ENCODE data around the gene LRP8. TPM values are rescaled to one million over a fixed set of nuclear protein-coding genes. Genes with fewer than 3 reads are reported as not detected.

The LRP8 gene
- total and polyA plus RNA-seq, 2 experiments from 2014 or later = 27.8 to 71.1 TPM

- ATAC-seq = no peak
- no peaks in the 10 kb centered on the region; the same call in 2 of the 3 replicates for H3K9me3 Mint-ChIP-seq
- no peak overlapping the region for H3K4me3 ChIP-seq
- no peak overlapping the region for H3K4me2 ChIP-seq
- no peak overlapping the region for H3K4me3 Mint-ChIP-seq
- no peaks in the 10 kb centered on the region for H3K9me2 ChIP-seq (ENCODE audit: insufficient read depth)
- TF ChIP-seq CTCF (conservative IDR thresholded peaks at IDR 0.05; ENCODE audit: low read depth in 2 of 2) = no peak
- no peak overlapping the region for H3K27ac Mint-ChIP-seq
- H3K36me3 Mint-ChIP-seq (ENCODE audit: low read depth) = peaks cover 29% of the 10 kb centered on the region
- no peak overlapping the region for H2AFZ ChIP-seq
- H3K27me3 Mint-ChIP-seq (ENCODE audit: insufficient read depth, low read depth, poor library complexity) = peaks cover 29% of the 10 kb centered on the region
- no peaks in the 10 kb centered on the region for H3K27me3 ChIP-seq (ENCODE audit: insufficient read depth)
- H3K4me1 ChIP-seq (ENCODE audit: insufficient read depth) = no peaks in the 10 kb centered on the region; the same call in 1 of the 2 replicates
- no peaks in the 10 kb centered on the region for H3K36me3 ChIP-seq (ENCODE audit: insufficient read depth)
- H3K4me1 Mint-ChIP-seq = peaks cover 57% of the 10 kb centered on the region
- no peaks in the 10 kb centered on the region for H3F3A ChIP-seq (replicated peaks; ENCODE audit: low read depth)
- peaks cover 56% of the 10 kb centered on the region for H4K20me1 ChIP-seq (replicated peaks; ENCODE audit: insufficient read depth)
- no peak overlapping the region for H3K27ac ChIP-seq (ENCODE audit: low read depth)
- peaks cover 60% of the 10 kb centered on the region for H3K79me2 ChIP-seq (replicated peaks; ENCODE audit: insufficient read depth)
- no peak for DNase-seq (ENCODE audit: low spot score)
Observed at GRCh38 chr1:53294567-53294966, 33.3 kb downstream of the LRP8 start.

- no peaks in the 10 kb centered on the region for H3F3A ChIP-seq (replicated peaks; ENCODE audit: low read depth)
- H3K36me3 ChIP-seq (ENCODE audit: insufficient read depth) = no peaks in the 10 kb centered on the region
- H3K4me2 ChIP-seq = no peak overlapping the region
- Mint-ChIP-seq H3K27ac (no peak overlapping the region), H3K4me1 (peaks cover 59% of the 10 kb centered on the region), H3K9me3 (no peaks in the 10 kb centered on the region; the same call in 2 of the 3 replicates), H3K27me3 (ENCODE audit: insufficient read depth, low read depth, poor library complexity) (peaks cover 27% of the 10 kb centered on the region), H3K4me3 (no peak overlapping the region), H3K36me3 (ENCODE audit: low read depth) (peaks cover 33% of the 10 kb centered on the region)
- H4K20me1 ChIP-seq (replicated peaks; ENCODE audit: insufficient read depth) = peaks cover 56% of the 10 kb centered on the region
- ATAC-seq = no peak
- no peak overlapping the region for H2AFZ ChIP-seq
- no peaks in the 10 kb centered on the region for H3K9me2 ChIP-seq (ENCODE audit: insufficient read depth)
- DNase-seq (ENCODE audit: low spot score) = no peak
- H3K27me3 ChIP-seq (ENCODE audit: insufficient read depth) = no peaks in the 10 kb centered on the region
- no peak overlapping the region for H3K27ac ChIP-seq (ENCODE audit: low read depth)
- H3K79me2 ChIP-seq (replicated peaks; ENCODE audit: insufficient read depth) = peaks cover 59% of the 10 kb centered on the region
- H3K4me1 ChIP-seq (ENCODE audit: insufficient read depth) = no peaks in the 10 kb centered on the region; the same call in 1 of the 2 replicates
- no peak overlapping the region for H3K4me3 ChIP-seq
- no peak for TF ChIP-seq NANOG (IDR thresholded peaks at IDR 0.05; ENCODE audit: borderline replicate concordance)
- TF ChIP-seq JUNB (IDR thresholded peaks at IDR 0.05; ENCODE audit: unreplicated experiment) = no peak
- no peak for TF ChIP-seq CTCF (conservative IDR thresholded peaks at IDR 0.05; ENCODE audit: low read depth in 2 of 2)
- TF ChIP-seq CREB1 (CRISPR knock-in tag; IDR thresholded peaks at IDR 0.05; ENCODE audit: low read depth) = no peak
- TF ChIP-seq EZH2phosphoT487 (IDR thresholded peaks at IDR 0.05; ENCODE audit: unreplicated experiment) = no peak
- no peak for TF ChIP-seq POLR2AphosphoS5 (IDR thresholded peaks at IDR 0.05; ENCODE audit: low read depth)
- no peak for TF ChIP-seq STAT1 (IDR thresholded peaks at IDR 0.05; ENCODE audit: unreplicated experiment)
- TF ChIP-seq EZH2 (IDR thresholded peaks at IDR 0.05; ENCODE audit: low read depth, unreplicated experiment) = no peak
- TF ChIP-seq, protein P1, sequence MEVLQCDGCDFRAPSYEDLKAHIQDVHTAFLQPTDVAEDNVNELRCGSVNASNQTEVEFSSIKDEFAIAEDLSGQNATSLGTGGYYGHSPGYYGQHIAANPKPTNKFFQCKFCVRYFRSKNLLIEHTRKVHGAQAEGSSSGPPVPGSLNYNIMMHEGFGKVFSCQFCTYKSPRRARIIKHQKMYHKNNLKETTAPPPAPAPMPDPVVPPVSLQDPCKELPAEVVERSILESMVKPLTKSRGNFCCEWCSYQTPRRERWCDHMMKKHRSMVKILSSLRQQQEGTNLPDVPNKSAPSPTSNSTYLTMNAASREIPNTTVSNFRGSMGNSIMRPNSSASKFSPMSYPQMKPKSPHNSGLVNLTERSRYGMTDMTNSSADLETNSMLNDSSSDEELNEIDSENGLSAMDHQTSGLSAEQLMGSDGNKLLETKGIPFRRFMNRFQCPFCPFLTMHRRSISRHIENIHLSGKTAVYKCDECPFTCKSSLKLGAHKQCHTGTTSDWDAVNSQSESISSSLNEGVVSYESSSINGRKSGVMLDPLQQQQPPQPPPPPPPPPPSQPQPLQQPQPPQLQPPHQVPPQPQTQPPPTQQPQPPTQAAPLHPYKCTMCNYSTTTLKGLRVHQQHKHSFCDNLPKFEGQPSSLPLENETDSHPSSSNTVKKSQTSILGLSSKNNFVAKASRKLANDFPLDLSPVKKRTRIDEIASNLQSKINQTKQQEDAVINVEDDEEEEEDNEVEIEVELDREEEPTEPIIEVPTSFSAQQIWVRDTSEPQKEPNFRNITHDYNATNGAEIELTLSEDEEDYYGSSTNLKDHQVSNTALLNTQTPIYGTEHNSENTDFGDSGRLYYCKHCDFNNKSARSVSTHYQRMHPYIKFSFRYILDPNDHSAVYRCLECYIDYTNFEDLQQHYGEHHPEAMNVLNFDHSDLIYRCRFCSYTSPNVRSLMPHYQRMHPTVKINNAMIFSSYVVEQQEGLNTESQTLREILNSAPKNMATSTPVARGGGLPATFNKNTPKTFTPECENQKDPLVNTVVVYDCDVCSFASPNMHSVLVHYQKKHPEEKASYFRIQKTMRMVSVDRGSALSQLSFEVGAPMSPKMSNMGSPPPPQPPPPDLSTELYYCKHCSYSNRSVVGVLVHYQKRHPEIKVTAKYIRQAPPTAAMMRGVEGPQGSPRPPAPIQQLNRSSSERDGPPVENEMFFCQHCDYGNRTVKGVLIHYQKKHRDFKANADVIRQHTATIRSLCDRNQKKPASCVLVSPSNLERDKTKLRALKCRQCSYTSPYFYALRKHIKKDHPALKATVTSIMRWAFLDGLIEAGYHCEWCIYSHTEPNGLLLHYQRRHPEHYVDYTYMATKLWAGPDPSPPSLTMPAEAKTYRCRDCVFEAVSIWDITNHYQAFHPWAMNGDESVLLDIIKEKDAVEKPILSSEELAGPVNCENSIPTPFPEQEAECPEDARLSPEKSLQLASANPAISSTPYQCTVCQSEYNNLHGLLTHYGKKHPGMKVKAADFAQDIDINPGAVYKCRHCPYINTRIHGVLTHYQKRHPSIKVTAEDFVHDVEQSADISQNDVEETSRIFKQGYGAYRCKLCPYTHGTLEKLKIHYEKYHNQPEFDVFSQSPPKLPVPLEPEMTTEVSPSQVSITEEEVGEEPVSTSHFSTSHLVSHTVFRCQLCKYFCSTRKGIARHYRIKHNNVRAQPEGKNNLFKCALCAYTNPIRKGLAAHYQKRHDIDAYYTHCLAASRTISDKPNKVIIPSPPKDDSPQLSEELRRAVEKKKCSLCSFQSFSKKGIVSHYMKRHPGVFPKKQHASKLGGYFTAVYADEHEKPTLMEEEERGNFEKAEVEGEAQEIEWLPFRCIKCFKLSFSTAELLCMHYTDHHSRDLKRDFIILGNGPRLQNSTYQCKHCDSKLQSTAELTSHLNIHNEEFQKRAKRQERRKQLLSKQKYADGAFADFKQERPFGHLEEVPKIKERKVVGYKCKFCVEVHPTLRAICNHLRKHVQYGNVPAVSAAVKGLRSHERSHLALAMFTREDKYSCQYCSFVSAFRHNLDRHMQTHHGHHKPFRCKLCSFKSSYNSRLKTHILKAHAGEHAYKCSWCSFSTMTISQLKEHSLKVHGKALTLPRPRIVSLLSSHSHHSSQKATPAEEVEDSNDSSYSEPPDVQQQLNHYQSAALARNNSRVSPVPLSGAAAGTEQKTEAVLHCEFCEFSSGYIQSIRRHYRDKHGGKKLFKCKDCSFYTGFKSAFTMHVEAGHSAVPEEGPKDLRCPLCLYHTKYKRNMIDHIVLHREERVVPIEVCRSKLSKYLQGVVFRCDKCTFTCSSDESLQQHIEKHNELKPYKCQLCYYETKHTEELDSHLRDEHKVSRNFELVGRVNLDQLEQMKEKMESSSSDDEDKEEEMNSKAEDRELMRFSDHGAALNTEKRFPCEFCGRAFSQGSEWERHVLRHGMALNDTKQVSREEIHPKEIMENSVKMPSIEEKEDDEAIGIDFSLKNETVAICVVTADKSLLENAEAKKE (CRISPR knock-in tag; IDR thresholded peaks at IDR 0.05) = no peak
- no peak for TF ChIP-seq ZNF114 (CRISPR knock-in tag; IDR thresholded peaks at IDR 0.05)
- no peak for TF ChIP-seq ZNF331 (CRISPR knock-in tag; IDR thresholded peaks at IDR 0.05; ENCODE audit: low read depth)
Observed at GRCh38 chr1:53294061-53294460, 33.8 kb downstream of the LRP8 start.
